Measurements from ENCODE around the gene NLRC5. TPM values are rescaled to one million over a fixed set of nuclear protein-coding genes. Genes with fewer than 3 reads are reported as not detected.

The NLRC5 gene
- total RNA-seq, 2 experiments from 2014 or later = 424 to 434 TPM

DNA sequence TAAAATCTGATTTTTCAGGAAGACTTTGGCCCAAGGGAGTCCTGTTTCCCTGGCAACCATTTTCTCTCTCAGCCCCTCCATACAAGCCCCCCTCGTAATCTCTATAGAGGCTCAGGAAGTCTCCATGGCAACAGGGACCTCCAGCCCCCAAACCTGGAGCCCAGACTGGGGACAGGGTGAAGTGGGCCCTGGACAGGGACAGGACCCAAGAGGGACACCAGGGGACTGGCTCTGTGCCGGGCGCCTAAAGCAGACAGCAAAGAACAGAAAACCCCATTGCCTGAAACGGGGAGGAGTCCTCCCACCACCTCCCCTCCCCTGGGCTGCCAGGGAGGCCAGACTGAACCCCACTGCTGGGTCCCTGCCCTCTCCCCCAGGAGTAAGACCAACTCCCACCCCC lies 143.7 kb downstream of the NLRC5 start:
- DNase-seq = no peak
- no peaks in the 10 kb centered on the region for H3K36me3 Mint-ChIP-seq (ENCODE audit: low read depth)
- H3K27ac ChIP-seq (ENCODE audit: low read depth in 1 of 2, low read length in 2 of 2) = peak overlapping the region; percentile 33 to 44
- no peak for ATAC-seq (ENCODE audit: poor library complexity)
- H3K27ac Mint-ChIP-seq = peak overlapping the region; percentile 88
- H3K4me3 Mint-ChIP-seq = peak overlapping the region; percentile 20
- intact Hi-C loops (cut with DNase I, micrococcal nuclease) = no loop called here
- peaks cover 80% of the 10 kb centered on the region for H3K4me1 Mint-ChIP-seq (ENCODE audit: low read depth)
- H3K9me3 ChIP-seq (ENCODE audit: control insufficient read depth in 1 of 2, insufficient read depth in 1 of 2, low read length in 2 of 2) = no peaks in the 10 kb centered on the region
- no peaks in the 10 kb centered on the region for H3K27me3 Mint-ChIP-seq
- no peak overlapping the region for H3K4me3 ChIP-seq (ENCODE audit: low read length)
- CTCF ChIA-PET = no interaction called here
- peaks cover 91% of the 10 kb centered on the region for H3K4me1 ChIP-seq (ENCODE audit: insufficient read depth, low read length)
- TF ChIP-seq CTCF (IDR thresholded peaks at IDR 0.05) = no peak
- no peaks in the 10 kb centered on the region for H3K27me3 ChIP-seq (ENCODE audit: control insufficient read depth in 1 of 2, insufficient read depth in 2 of 2, low read length in 2 of 2)
- no peaks in the 10 kb centered on the region for H3K36me3 ChIP-seq (ENCODE audit: insufficient read depth, low read length)
- POLR2A ChIA-PET = no interaction called here
- H3K9me3 Mint-ChIP-seq = no peaks in the 10 kb centered on the region

Other genes with a start within 250 kb of the NLRC5 start
- not detected for gene SLC12A3, start 124.3 kb upstream of the NLRC5 start, total RNA-seq
- 100 to 1,000 TPM; 217 to 227 TPM for gene HERPUD1, start 57.4 kb upstream of the NLRC5 start, total RNA-seq
- gene CETP, start 27.6 kb upstream of the NLRC5 start, total RNA-seq = not detected
- gene CPNE2, start 103.0 kb downstream of the NLRC5 start, total RNA-seq = 1 to 10 TPM; 2.2 to 3.5 TPM
- gene PSME3IP1, start 196.5 kb downstream of the NLRC5 start, total RNA-seq = 10 to 100 TPM; 77.1 to 77.9 TPM
- gene RSPRY1, start 196.8 kb downstream of the NLRC5 start, total RNA-seq = 10 to 100 TPM; 19.9 to 21.3 TPM